HG03135 (cell line): ENCODE data around the gene PNPLA2.

Source experiments
- ATAC-seq: cut with Tn5 transposase; IDR thresholded peaks from one replicate; pipeline ENCODE4 v1.9.1; 2021; ENCODE audit warnings: mild to moderate bottlenecking, moderate library complexity; ENCODE audit not compliant: unreplicated experiment

Gene PNPLA2

DNA sequence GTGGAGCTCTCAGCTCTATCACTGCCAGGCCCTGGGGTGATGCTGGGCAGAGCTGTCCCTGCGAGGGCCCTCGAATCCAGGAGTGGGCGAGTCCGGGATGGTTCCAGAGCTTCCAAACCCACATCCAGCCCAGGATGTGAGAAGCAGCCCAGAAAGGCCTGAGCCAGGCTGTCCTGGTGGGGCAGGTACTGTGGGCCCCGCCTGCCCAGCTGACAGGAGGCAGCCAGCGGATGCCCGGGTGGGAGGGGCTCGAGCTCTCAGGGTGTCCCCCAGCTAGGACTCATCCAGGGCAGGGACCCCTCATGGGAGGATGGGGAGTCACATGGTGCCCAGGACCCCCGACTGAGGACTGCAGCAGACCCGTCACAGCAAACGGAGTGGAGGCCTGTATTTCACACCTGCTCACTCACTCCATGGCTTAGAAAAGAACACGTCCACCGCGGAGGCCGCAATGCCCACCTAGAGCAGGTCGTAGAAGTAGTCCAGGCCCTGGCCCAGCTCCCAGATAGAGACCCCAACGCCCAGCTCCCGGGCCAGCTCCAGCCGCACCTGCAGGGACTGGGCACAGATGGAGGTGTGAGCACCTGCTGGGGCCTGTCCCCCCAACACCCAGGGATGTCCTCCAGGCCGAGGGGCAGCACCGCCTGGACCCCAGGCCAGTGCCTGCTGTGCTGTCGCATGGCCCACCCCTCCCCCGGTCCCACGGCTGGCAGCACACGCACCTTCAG is 50.8 kb downstream of the PNPLA2 start:
- ATAC-seq: no peak

DNA sequence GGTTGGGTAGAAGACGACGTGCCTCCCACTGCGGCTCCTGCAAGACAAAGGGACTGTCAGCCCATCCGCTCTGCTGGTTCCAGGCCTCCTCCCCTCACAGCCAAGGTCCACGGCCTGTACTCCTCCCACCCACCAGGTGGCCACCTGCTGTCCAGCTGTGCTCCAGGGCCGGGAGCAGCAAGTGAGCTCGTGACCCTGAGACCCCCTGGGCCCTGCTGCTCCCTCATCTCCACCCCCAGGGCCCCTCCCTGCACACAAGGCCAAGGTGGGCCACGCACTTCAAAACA is 51.4 kb downstream of the PNPLA2 start:
- no peak for ATAC-seq

DNA sequence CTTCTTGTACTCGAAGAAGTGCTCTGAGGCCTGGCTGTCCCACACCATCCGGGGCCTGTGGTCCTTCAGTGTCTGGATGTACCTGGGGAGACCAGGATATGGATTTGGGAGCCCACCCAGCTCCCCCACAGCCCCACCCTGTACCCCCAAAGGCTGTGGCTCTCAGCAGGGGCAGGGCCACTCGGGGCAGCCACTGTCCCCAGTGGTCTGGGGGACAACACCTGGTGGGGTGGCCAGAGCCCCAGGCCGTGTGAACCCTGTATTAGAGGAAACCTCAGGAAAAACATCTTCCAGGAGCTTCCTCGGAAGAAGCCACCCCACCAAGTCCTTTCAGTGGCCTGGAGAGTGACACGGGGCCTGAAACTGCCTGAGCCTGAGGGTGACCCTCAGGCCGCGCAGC is 51.7 kb downstream of the PNPLA2 start:
- no peak for ATAC-seq

DNA sequence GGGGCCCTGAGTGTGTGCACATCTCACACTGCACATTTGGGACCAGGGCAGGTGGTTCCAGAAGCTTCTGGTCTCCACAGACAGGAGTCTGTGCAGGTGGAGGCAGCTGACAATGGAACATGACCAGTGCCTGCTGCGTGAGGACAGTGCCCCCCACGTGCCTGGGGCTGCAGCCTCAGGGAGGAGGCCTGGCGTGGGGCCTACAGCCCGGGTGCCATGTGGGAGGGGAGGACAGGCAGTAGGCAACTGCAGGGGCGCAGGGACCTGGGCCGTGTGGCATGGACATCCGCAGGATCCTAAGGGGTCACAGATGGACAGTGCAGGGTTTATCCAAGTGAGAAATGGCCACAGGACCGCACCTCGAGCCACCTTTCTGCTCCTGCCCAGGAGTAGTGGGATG is 52.8 kb downstream of the PNPLA2 start:
- ATAC-seq: no peak

DNA sequence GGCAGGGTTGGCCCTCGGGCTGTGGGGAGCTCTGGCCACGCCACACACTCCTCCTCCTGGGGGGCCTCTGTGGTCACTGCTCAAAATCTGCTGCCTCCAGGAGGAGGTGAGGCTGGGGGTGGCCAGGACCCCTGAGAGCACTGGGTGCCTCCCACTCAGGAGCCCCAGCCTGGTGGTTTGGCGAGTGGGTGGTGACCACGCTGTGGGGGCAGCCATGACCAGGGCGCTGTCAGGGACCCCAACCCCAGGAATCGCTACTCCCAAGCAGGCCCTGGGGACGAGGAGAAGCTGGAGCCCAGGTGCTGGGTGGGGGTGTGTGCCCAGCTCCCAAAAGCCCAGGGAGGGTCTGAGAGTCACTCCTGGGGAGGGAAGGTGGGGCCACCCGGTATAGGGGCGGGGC is 54.1 kb downstream of the PNPLA2 start:
- ATAC-seq: no peak

DNA sequence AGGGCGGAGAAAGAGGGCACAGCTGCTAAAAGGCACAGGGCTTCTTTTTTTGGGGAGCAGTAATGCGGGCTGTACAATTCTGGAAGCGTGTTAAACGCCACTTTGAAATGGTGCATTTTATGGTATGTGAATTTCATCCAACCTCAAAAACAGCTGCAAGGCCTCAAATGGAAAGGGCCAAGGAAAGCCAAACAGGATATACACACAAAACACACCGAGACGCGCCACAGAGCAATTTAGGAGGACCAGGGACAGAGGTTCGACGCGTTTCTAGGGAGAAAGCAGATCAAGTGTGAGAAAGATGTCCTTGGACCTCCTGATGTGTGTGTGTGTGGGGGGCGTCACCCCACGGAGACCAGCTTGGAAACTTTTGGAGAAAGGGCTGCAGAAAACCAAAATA is 55.0 kb downstream of the PNPLA2 start:
- ATAC-seq: no peak
